Right kidney (tissue), 1 donor: ENCODE data around the gene EIF4EBP2.

ENCODE experiments used
- DNase-seq: peaks from one replicate; pipeline ENCODE4 v3.0.0-alpha.2; 2016

EIF4EBP2 gene

GRCh38 chr10:70376436-70377378, 27.2 kb upstream of the EIF4EBP2 start:
- no peak for DNase-seq

- no peak for DNase-seq
Observed at GRCh38 chr10:70378122-70378521, 25.8 kb upstream of the EIF4EBP2 start.

- DNase-seq: no peak
Observed at GRCh38 chr10:70379581-70380176, 24.3 kb upstream of the EIF4EBP2 start.

GRCh38 chr10:70380350-70381135, 23.4 kb upstream of the EIF4EBP2 start:
- no peak for DNase-seq

- DNase-seq: no peak
Observed at GRCh38 chr10:70381471-70382421, 22.2 kb upstream of the EIF4EBP2 start.

- DNase-seq: no peak
Observed at GRCh38 chr10:70391654-70392053, 12.3 kb upstream of the EIF4EBP2 start.

- no peak for DNase-seq
Observed at GRCh38 chr10:70396140-70396539, 7.8 kb upstream of the EIF4EBP2 start.

GRCh38 chr10:70399177-70399576, 4.8 kb upstream of the EIF4EBP2 start:
- no peak for DNase-seq

- no peak for DNase-seq
Observed at GRCh38 chr10:70403483-70404035, 386 bp upstream of the EIF4EBP2 start.

- no peak for DNase-seq
Observed at GRCh38 chr10:70404787-70405036, 767 bp downstream of the EIF4EBP2 start.

GRCh38 chr10:70405037-70405824, 1.3 kb downstream of the EIF4EBP2 start:
- DNase-seq: peak; percentile 56

GRCh38 chr10:70409772-70410171, 5.8 kb downstream of the EIF4EBP2 start:
- DNase-seq: no peak

GRCh38 chr10:70410608-70411007, 6.7 kb downstream of the EIF4EBP2 start:
- no peak for DNase-seq

- DNase-seq: no peak
Observed at GRCh38 chr10:70412356-70412755, 8.4 kb downstream of the EIF4EBP2 start.

- no peak for DNase-seq
Observed at GRCh38 chr10:70417568-70417967, 13.6 kb downstream of the EIF4EBP2 start.

GRCh38 chr10:70418229-70418628, 14.3 kb downstream of the EIF4EBP2 start:
- DNase-seq: no peak

GRCh38 chr10:70418713-70419112, 14.8 kb downstream of the EIF4EBP2 start:
- DNase-seq: no peak

- DNase-seq: no peak
Observed at GRCh38 chr10:70424320-70424719, 20.4 kb downstream of the EIF4EBP2 start.

GRCh38 chr10:70425096-70425495, 21.2 kb downstream of the EIF4EBP2 start:
- DNase-seq: no peak

GRCh38 chr10:70426823-70427222, 22.9 kb downstream of the EIF4EBP2 start:
- no peak for DNase-seq
